Activated CD4-positive, alpha-beta T cell treated with anti-CD3 and anti-CD28 coated beads, Interleukin-2, amount 10 ng/mL, durations not matched to agents 7 days and 5 days (primary cell): ENCODE measurements around the gene IRF2. TPM values are rescaled to one million over a fixed set of nuclear protein-coding genes. Genes with fewer than 3 reads are reported as not detected.
"Not testable (repeated sequence)": the region's sequence is repeated elsewhere in the genome, so short reads cannot be mapped to it uniquely, and the experiment has no call there.

Source experiments
- CTCF ChIA-PET: fragments of 350-600 bp; sonication (Branson Sonifier 250); formaldehyde crosslinking; loops from one replicate; lab custom pipeline; 2021; ENCODE audit warnings: antibody characterized with exemption; lab: Charles Lee
- POLR2A ChIA-PET: fragments of 350-600 bp; sonication (Branson Sonifier 250); formaldehyde crosslinking; loops from one replicate; lab custom pipeline; 2021; ENCODE audit warnings: antibody characterized with exemption; lab: Charles Lee
- DNase-seq: peaks from one replicate; pipeline ENCODE4 v3.0.0-alpha.2; 2020
- H3K27ac Mint-ChIP-seq: one replicate; pipeline ENCODE4 v1.8.0; 2021; ENCODE audit warnings: mild to moderate bottlenecking, moderate library complexity, mixed read lengths
- H3K27me3 Mint-ChIP-seq: one replicate; pipeline ENCODE4 v1.8.0; 2021; ENCODE audit warnings: mixed read lengths
- H3K36me3 Mint-ChIP-seq: one replicate; pipeline ENCODE4 v1.8.0; 2021; ENCODE audit warnings: low read depth, mixed read lengths
- H3K4me1 Mint-ChIP-seq: one replicate; pipeline ENCODE4 v1.8.0; 2021; ENCODE audit warnings: mixed read lengths
- H3K4me3 Mint-ChIP-seq: one replicate; pipeline ENCODE4 v1.8.0; 2021; ENCODE audit warnings: mild to moderate bottlenecking, moderate library complexity, mixed read lengths
- H3K9me3 Mint-ChIP-seq: one replicate; pipeline ENCODE4 v1.8.0; 2021; ENCODE audit warnings: mixed read lengths
- total RNA-seq, 2 experiments: library from RNA; stranded (reverse); gene quantifications; one replicate each; pipeline ENCODE4 v1.2.3, GENCODE V29; 2021

Gene IRF2
- total RNA-seq, 2 experiments from 2014 or later = 82.1 to 84.3 TPM

DNA sequence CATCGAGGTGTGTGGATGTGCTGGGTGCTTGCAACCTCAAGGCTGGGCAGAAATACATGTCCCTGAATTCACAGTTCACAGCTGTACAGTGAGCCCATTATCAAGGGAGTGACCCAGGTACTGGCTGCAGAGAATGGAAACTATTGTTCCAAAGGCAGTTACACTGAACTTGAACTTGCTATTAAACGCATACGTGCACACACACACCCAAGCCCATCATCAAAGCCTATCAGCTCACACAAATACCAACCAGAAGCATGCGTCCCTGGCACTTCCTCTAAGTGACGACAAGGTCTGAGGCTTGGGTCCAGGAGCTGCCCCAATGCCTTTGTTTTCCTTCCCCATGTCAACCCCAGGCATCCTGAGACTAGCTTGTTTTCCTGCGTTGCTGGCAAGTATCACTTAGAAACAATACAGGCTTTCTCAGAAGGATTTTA, 88.6 kb downstream of the IRF2 start:
- Mint-ChIP-seq H3K4me1 (peaks cover 65% of the 10 kb centered on the region), H3K27ac (peak overlapping the region; percentile 74), H3K9me3 (peaks cover 2% of the 10 kb centered on the region), H3K4me3 (no peak overlapping the region), H3K27me3 (no peaks in the 10 kb centered on the region), H3K36me3 (peaks cover 66% of the 10 kb centered on the region)
- ChIA-PET POLR2A (no interaction called here), CTCF (no interaction called here)
- DNase-seq = no peak

DNA sequence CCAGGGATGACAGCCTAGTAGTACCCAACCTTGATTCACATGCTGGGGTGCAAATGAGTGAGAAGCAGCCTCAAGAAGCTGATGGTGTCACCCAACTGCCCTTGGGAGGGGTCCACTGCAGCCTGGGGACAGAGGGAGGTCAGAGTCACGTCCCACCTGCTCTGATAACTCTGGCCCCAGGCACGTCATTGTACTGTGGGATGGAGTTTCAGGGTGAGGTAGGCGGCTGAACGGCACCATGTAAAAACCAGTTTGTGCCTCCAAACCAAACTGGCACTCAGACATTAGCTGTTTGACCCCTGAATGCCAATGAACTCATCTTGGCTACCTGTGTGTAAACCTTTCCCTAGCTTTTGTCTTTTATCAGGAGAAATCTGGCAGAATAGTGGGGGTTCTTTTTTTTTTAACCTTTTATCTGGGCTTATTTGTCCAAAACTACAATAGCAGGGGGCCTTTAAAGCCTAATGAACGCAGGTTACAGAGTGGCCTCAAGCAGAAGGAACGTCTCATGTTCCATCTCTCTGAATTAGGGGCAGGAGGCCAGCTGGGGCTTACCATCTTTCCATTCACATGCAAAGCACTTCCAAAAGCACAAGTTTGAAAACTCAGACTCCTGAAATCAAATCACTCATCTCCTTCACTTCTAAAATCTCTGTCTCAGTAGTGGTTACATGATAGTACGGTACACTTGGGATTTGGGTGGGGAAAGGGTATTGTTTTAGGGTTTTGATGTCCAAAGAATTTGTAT, 89.4 kb downstream of the IRF2 start:
- CTCF ChIA-PET = interaction anchor here (1.6 kb wide), 1 partner anchor 42 kb away, joined by 3 read pairs; no protein-coding TSS in a partner anchor
- Mint-ChIP-seq H3K4me3 (no peak overlapping the region), H3K27ac (peak overlapping the region; percentile 63), H3K36me3 (peaks cover 67% of the 10 kb centered on the region), H3K9me3 (peaks cover 9% of the 10 kb centered on the region), H3K4me1 (peaks cover 66% of the 10 kb centered on the region), H3K27me3 (no peaks in the 10 kb centered on the region)
- DNase-seq = no peak
- POLR2A ChIA-PET = interaction anchor here (0.7 kb wide), 1 partner anchor 103 kb away, joined by 5 read pairs; no protein-coding TSS in a partner anchor

DNA sequence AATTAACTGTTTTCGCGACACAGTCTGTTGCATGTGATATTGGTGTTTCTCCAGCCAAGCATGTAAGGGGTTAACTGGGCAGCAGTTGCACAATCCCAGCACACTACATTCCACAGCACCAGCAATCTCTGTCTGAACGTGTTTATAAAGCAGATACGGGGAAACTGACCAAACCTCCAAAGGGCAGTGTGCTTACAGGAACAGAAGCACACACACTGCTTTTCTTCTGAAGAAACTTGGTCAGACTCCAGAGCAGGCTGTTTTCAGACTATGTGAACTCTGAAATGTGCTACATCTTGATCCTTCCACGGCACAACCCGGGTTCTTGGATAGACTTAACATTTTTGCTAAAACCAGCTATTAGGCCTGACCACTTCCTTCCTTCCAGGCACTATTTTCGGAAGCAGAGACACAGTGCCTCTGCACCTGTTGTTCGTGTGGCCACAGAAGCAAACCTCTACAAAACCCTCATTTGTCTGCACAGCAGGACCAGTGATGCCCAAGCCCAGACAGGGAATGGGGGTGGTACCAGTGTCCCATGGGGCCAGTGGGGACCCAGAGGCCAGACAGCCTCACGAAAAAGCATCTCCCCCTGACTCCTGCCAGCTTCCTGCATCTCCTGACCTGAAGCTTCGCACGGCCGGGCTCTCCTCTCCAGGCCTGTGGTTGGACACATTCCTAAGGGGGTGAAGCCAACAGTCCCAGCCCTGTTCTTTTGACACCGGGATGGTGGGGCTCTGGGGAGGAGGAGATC, 90.1 kb downstream of the IRF2 start:
- peaks cover 11% of the 10 kb centered on the region for H3K9me3 Mint-ChIP-seq
- peak overlapping the region; percentile 18 for H3K4me3 Mint-ChIP-seq
- CTCF ChIA-PET = interaction anchor here (1.6 kb wide), 1 partner anchor 41 kb away, joined by 3 read pairs; no protein-coding TSS in a partner anchor
- POLR2A ChIA-PET = interaction anchor here (0.7 kb wide), 1 partner anchor 103 kb away, joined by 5 read pairs; no protein-coding TSS in a partner anchor
- H3K36me3 Mint-ChIP-seq = peaks cover 64% of the 10 kb centered on the region
- H3K27ac Mint-ChIP-seq = peak overlapping the region; percentile 63
- no peaks in the 10 kb centered on the region for H3K27me3 Mint-ChIP-seq
- peak; percentile 30 for DNase-seq
- peaks cover 68% of the 10 kb centered on the region for H3K4me1 Mint-ChIP-seq

- no peak for DNase-seq
- Mint-ChIP-seq H3K9me3 (peaks cover 11% of the 10 kb centered on the region), H3K4me3 (peak overlapping the region; percentile 18), H3K27ac (peak overlapping the region; percentile 63), H3K4me1 (peaks cover 72% of the 10 kb centered on the region), H3K27me3 (no peaks in the 10 kb centered on the region), H3K36me3 (peaks cover 60% of the 10 kb centered on the region)
- POLR2A ChIA-PET = no interaction called here
- CTCF ChIA-PET = interaction anchor here (0.6 to 1.6 kb wide), 2 partner anchors 11 to 41 kb away, joined by 3 read pairs; no protein-coding TSS in a partner anchor
These were observed 90.8 kb downstream of the IRF2 start for GRCh38 chr4:184383497-184384055.

- Mint-ChIP-seq H3K27ac (peak overlapping the region; percentile 65), H3K4me3 (peak overlapping the region; percentile 20), H3K27me3 (no peaks in the 10 kb centered on the region), H3K36me3 (peaks cover 55% of the 10 kb centered on the region), H3K9me3 (peaks cover 11% of the 10 kb centered on the region), H3K4me1 (peaks cover 74% of the 10 kb centered on the region)
- CTCF ChIA-PET = interaction anchor here (0.8 kb wide), 1 partner anchor 32 kb away, joined by 3 read pairs; no protein-coding TSS in a partner anchor
- POLR2A ChIA-PET = no interaction called here
- DNase-seq = peak; percentile 41
These were observed 92.0 kb downstream of the IRF2 start for GRCh38 chr4:184382189-184382846.

DNA sequence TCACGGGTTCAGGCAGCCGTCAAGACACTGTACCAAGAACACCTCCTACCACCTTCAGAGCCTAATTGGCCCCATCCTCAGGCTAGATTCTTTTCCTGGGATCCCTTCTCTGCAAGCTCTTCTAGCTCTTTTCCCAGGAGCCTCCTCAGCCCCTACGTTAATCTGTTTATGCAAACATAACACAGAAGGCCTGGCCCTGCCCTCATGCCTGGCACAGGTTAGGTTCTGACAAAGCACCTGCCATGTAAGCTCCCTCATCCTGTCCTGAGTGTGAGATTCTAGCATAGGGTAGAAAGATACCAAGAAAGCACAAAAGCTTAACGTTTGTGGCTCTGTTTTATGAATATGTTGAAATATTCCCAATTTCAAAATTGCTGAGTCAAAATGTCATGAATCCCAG, 93.6 kb downstream of the IRF2 start:
- Mint-ChIP-seq H3K9me3 (peaks cover 11% of the 10 kb centered on the region), H3K4me1 (peaks cover 58% of the 10 kb centered on the region), H3K27ac (no peak overlapping the region), H3K36me3 (peaks cover 44% of the 10 kb centered on the region), H3K4me3 (no peak overlapping the region), H3K27me3 (no peaks in the 10 kb centered on the region)
- CTCF ChIA-PET = interaction anchor here (1.2 to 3.1 kb wide), 3 partner anchors 10 to 117 kb away, joined by 5 to 13 read pairs (median 6); no protein-coding TSS in a partner anchor
- DNase-seq = no peak
- POLR2A ChIA-PET = no interaction called here

GRCh38 chr4:184380214-184380613, 94.1 kb downstream of the IRF2 start:
- H3K36me3 Mint-ChIP-seq = peaks cover 44% of the 10 kb centered on the region
- DNase-seq, POLR2A ChIA-PET, H3K4me3 Mint-ChIP-seq, H3K27ac Mint-ChIP-seq, H3K27me3 Mint-ChIP-seq: not testable (repeated sequence)
- CTCF ChIA-PET = interaction anchor here (1.8 to 3.1 kb wide), 2 partner anchors 10 to 117 kb away, joined by 6 to 13 read pairs; no protein-coding TSS in a partner anchor
- H3K9me3 Mint-ChIP-seq = peaks cover 11% of the 10 kb centered on the region
- peaks cover 53% of the 10 kb centered on the region for H3K4me1 Mint-ChIP-seq

- CTCF ChIA-PET = interaction anchor here (0.6 kb wide), 2 partner anchors 17 to 126 kb away, joined by 3 to 5 read pairs; no protein-coding TSS in a partner anchor
These were observed 97.4 kb downstream of the IRF2 start for GRCh38 chr4:184376923-184377322.

GRCh38 chr4:184376126-184376838, 98.1 kb downstream of the IRF2 start:
- H3K36me3 Mint-ChIP-seq = peaks cover 31% of the 10 kb centered on the region
- POLR2A ChIA-PET = interaction anchor here (0.6 kb wide), 1 partner anchor 24 kb away, joined by 6 read pairs; no protein-coding TSS in a partner anchor
- no peak for DNase-seq
- H3K4me3 Mint-ChIP-seq = no peak overlapping the region
- no peak overlapping the region for H3K27ac Mint-ChIP-seq
- peaks cover 25% of the 10 kb centered on the region for H3K4me1 Mint-ChIP-seq
- no peaks in the 10 kb centered on the region for H3K27me3 Mint-ChIP-seq
- CTCF ChIA-PET = interaction anchor here (0.6 to 0.8 kb wide), 2 partner anchors 14 to 16 kb away, joined by 3 to 5 read pairs; no protein-coding TSS in a partner anchor
- H3K9me3 Mint-ChIP-seq = peaks cover 11% of the 10 kb centered on the region

More at GRCh38 chr4:184376923-184377322, 97.4 kb downstream of the IRF2 start:
- Mint-ChIP-seq H3K9me3 (peaks cover 11% of the 10 kb centered on the region), H3K36me3 (peaks cover 37% of the 10 kb centered on the region), H3K4me3 (no peak overlapping the region), H3K4me1 (peaks cover 31% of the 10 kb centered on the region), H3K27me3 (no peaks in the 10 kb centered on the region), H3K27ac (no peak overlapping the region)
- POLR2A ChIA-PET = no interaction called here
- no peak for DNase-seq

- H3K27ac Mint-ChIP-seq, H3K9me3 Mint-ChIP-seq, DNase-seq, H3K27me3 Mint-ChIP-seq, H3K4me3 Mint-ChIP-seq, CTCF ChIA-PET: not testable (repeated sequence)
- Mint-ChIP-seq H3K36me3 (peaks cover 24% of the 10 kb centered on the region), H3K4me1 (peaks cover 20% of the 10 kb centered on the region)
- POLR2A ChIA-PET = interaction anchor here (0.6 kb wide), 1 partner anchor 23 kb away, joined by 6 read pairs; no protein-coding TSS in a partner anchor
These were observed 98.7 kb downstream of the IRF2 start for GRCh38 chr4:184375623-184376022.

GRCh38 chr4:184375027-184375426, 99.3 kb downstream of the IRF2 start:
- H3K9me3 Mint-ChIP-seq = peaks cover 2% of the 10 kb centered on the region
- CTCF ChIA-PET = no interaction called here

More at GRCh38 chr4:184375027-184375426, 99.3 kb downstream of the IRF2 start:
- Mint-ChIP-seq H3K36me3 (peaks cover 19% of the 10 kb centered on the region), H3K4me1 (peaks cover 20% of the 10 kb centered on the region), H3K4me3 (no peak overlapping the region), H3K27me3 (no peaks in the 10 kb centered on the region), H3K27ac (no peak overlapping the region)
- POLR2A ChIA-PET = no interaction called here
- DNase-seq = no peak
